HG03354 (cell line): Measurements from ENCODE around the gene RNF182.
"Not testable (repeated sequence)": the region's sequence is repeated elsewhere in the genome, so short reads cannot be mapped to it uniquely, and the experiment has no call there.

Experiments
- ATAC-seq: cut with Tn5 transposase; IDR thresholded peaks from one replicate; pipeline ENCODE4 v1.9.1; 2021; ENCODE audit warnings: mild to moderate bottlenecking; ENCODE audit not compliant: unreplicated experiment, poor library complexity, severe bottlenecking

RNF182 gene

GRCh38 chr6:13924949-13925881, at the start of gene RNF182:
TSS of gene RNF182 (plus strand) at chr6:13924952. CDS start at chr6:13977120, 52,168 bp downstream.
- ATAC-seq = no peak

DNA sequence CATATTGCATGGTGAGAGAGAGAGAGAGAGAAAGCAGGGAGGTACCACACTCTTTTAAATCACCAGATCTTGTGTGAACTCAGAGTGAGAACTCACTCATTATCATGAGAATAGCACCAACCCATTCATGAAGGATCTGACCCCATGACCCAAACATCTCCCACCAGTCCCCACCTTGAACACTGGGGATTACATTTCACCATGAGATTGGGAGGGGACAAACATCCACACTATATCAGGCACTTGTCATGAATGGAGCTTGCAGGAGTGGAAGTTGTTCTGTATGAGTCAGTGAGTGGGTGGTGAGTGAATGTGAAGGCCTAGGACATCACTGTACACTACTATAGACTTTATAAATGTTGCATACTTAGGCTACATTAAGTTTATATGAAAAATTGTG, 47.7 kb upstream of the RNF182 start:
- ATAC-seq = no peak

- not testable (repeated sequence) for ATAC-seq
Measured at GRCh38 chr6:13880061-13880663, 44.6 kb upstream of the RNF182 start.

DNA sequence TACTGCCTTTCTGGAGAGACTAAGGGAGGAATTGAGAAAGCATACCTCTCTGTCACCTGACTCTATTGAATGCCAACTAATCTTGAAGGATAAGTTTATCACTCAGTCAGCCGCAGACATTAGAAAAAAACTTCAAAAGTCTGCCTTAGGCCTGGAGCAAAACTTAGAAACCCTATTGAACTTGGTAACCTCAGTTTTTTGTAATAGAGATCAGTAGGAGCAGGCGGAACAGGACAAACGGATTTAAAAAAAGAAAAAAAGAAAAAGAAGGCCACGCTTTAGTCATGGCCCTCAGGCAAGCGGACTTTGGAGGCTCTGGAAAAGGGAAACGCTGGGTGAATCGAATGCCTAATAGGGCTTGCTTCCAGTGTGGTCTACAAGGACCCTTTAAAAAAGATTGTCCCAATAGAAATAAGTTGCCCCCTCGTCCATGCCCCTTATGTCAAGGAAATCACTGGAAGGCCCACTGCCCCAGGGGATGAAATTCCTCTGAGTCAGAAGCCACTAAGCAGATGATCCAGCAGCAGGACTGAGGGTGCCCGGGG, 43.1 kb upstream of the RNF182 start:
- no peak for ATAC-seq

- ATAC-seq = no peak
Measured at GRCh38 chr6:13883966-13884365, 40.8 kb upstream of the RNF182 start.

GRCh38 chr6:13884397-13884796, 40.4 kb upstream of the RNF182 start:
- ATAC-seq = no peak

DNA sequence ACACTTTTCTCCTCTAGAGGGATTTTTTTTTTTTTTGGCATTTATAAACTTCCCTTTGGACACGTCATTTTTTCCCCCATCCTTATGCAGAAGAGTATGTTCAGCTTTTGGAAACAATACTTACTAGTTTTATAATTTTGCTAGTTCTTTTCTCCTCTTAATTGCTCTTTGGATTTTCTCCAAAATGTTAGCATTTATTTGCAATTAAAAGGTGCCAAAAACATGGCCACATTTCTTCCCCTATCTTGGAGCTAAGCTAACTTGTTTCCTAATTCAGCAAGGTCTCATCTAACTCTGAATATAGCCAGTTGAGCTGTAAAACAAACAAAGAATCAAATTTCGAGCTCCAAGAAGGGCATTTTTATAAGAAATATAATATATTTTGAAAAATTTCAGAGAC, 39.2 kb upstream of the RNF182 start:
- no peak for ATAC-seq

DNA sequence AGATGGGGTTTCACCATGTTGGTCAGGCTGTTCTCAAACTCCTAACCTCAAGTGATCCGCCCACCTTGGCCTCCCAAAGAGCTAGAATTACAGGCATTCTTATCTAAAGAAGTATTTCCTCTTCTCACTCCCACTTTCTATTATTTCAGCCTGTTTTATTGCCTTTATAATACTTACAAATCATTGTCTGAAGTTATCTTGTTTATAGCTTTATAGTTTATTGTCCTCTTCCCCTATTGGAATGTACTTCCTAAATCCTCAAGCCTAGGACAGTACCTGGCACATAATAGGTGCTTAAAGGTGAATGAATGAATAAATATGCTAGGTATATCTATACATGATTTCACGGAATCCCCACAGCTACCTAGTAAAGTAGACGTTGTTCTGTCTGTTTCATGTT, 37.8 kb upstream of the RNF182 start:
- no peak for ATAC-seq

DNA sequence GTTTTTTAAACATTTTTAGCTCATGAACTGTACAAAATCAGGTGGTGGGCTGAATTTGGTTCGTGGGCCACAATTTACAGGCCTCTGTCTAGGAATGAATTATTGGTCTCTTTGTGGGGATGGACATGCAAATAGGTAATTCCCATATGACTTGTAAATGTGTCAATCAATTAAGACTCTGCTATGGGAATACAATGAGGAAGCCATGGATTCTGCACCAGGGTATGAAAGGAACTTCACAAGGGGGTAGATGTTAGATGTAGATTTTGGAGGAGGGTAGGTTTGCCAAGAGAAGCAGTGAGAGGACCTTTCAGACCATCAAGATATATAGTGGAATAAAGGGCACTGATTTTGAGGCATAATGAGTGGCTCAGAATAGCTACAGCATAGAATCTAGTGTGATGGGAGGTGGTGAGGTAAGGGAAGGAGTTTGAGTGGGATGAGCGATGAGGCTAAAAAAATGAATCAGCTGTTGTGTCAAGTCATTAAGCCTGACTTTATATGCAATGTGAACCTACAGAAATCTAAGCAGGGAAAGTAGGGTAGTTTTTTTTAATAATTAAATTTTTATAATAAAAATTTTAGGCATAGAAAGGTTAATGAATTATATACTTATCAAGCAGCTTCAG, 32.6 kb upstream of the RNF182 start:
- no peak for ATAC-seq

DNA sequence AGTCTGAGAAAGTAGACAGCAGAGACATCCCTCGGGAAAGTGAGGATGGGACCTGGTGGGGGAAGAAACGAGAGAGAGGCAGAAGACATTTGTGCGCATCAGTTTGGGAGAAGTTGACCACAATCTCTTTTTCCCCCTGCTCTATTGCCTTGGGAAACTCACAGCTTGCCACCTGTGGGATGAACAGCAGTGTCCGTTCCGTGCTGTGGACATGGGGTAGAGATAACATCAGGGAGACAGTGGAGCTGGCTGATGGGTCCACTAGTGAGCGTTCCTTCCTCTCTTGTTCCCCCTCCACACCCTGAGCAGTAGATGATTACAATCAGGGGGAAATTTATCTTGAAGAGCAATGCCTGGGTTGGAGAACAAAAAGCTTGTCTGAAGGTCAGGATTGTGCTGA, 21.8 kb upstream of the RNF182 start:
- no peak for ATAC-seq

DNA sequence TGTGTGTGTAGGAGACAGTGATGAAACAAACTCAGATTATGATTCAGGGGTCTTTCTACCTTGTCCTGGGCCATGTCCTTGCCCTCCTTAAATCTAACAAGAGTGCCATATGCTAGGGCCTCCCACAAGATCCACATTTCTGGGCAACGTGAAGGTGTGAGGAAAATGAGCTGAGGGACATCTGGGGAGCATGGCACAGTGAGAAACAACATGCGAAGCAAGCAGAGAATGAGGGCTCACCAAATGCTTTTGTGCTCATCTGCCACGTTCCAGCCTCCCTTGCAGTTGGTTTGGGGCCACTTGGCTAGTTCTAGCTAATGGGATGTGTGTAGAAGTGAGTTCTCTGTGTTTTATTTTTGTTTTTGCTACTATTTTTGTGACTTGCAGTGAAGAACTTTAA, 21.4 kb upstream of the RNF182 start:
- ATAC-seq = no peak

- no peak for ATAC-seq
Measured at GRCh38 chr6:13907001-13907350, 17.8 kb upstream of the RNF182 start.

DNA sequence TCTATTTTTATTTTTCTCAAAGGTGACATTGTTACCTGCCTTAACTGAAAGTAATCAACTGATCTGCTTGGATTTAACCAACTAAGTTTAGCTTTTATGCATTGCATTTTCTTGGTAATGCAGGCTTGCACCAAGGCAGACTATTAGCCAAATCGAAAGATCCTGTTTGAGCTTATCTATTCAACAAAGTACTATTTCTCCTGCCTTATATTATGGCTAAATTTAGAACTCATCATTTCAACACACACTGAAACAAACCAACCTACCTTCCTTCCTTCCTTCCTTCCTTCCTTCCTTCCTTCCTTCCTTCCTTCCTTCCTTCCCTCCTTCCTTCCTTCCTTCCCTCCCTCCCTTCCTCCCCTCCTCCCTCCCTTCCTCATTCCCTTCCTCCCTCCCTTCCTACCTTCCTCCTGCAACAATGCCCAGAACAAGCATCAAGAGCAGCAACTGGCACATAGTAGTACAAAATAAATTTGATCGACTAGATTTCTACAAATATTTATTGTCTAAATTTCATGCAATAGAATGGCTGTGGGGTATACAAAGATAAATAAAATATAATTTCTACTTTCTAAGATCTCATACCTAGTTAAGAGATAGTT, 17.0 kb upstream of the RNF182 start:
- ATAC-seq = no peak

DNA sequence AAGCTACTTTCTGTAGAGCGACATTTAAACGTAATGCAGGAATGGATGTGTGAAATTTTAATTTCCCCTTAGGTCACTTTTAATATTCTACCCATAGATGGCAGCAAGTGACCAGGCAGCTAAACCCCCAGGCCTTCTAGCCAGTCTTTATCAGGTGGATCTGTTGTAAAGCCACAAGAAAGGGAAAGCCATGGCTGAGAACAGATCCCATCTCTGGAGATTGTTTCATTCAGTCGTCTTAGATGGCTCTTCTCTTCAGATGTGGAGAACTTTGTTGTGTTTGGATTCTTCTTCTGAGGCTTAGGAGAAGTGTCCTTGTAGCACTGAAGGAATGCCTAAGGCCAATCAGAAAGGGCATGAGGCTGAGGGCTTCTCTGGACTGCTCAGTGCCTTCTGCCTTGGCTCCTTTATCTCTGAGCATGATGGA, 15.8 kb upstream of the RNF182 start:
- no peak for ATAC-seq

- no peak for ATAC-seq
Measured at GRCh38 chr6:13910443-13910842, 14.3 kb upstream of the RNF182 start.

DNA sequence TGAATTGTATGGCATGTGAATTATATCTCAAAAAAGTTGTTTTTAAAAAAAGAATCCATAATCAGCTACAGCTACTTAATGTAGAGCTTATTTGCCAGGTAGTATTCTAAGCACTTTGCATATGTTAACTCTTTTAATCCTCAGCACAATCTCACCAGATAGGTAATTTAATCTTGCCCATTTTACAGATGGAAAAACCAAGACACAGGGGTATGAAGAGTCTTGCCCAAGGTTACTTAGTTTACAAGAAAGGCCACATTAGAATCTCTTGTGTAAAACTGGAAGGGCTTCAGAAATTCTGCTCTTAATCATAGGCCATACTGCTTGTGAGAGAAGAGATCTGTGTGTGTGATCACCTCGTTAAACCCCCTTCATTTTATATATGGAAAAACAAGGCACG, 13.4 kb upstream of the RNF182 start:
- ATAC-seq = no peak

DNA sequence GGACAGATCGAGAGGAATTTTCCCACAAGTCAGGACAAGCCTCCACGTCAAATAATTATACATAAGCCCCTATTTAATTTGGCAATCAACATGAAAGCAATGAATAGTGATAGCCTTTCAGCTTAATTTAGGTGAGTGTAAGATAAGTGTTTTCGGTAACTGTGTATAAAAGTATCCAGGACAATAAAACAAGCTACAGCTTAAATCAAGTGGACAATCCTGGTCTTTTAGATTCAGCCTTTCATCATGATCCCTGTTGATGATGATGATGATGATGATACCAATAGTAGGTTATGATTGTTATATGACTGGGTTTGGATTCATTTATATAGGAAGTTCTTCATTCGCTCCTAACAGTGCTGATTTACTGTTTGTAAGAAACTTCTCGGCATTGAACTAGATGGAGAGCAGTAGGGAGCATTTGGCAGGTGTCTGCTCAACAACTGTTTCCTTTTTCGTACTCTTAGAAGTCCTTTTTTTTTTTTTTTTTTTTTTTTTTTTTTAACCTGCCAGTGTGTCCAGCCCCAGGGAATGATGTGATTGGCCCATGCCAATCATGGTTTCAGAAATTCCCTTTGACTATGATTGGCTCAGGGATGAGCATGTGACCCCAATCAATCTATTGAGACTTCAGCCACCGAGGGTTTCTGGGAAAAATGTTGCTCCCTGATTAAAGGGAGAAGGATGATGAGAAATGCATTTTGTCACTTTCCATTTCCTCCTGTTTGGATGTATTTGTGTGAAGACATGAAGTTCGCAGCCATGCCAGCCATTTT, 11.3 kb upstream of the RNF182 start:
- ATAC-seq = no peak

DNA sequence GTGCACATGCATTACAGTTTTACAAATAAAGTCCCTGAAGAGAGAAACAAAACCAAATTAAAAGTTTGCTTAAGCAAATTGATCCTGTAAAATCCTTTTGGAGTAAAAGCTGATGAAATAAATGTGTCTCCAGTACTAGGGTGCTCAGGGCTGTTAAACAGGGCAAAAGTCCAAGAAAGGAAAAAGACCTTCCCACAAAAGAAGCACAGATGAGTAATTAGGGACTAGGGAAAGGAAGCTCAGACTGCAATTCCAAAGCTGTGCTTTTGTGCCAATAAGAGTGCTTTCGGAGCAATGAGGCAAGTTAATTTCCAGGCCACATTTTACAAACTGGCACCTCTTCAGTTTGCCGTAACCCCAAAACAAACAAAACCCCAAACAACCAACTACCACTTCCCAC, 10.4 kb upstream of the RNF182 start:
- ATAC-seq = no peak

- ATAC-seq = no peak
Measured at GRCh38 chr6:13915561-13916229, 9.1 kb upstream of the RNF182 start.
